Measurements from ENCODE around the gene MYO3B. TPM values are rescaled to one million over a fixed set of nuclear protein-coding genes. Genes with fewer than 3 reads are reported as not detected.

MYO3B gene
- total RNA-seq, 1 donor from 2014 or later, result not detected

GRCh38 chr2:170190172-170190571 is 12.2 kb downstream of the MYO3B start:
- no peak for TF ChIP-seq CTCF (conservative IDR thresholded peaks at IDR 0.05)
- no peak overlapping the region for H3K27ac Mint-ChIP-seq (ENCODE audit: unreplicated experiment)
- peaks cover 2% of the 10 kb centered on the region for H3K27me3 Mint-ChIP-seq (ENCODE audit: low read depth)
- H3K9me3 Mint-ChIP-seq, result peaks cover 14% of the 10 kb centered on the region
- H3K4me1 Mint-ChIP-seq, result no peaks in the 10 kb centered on the region
- H3K36me3 Mint-ChIP-seq (ENCODE audit: low read depth), result peaks cover 15% of the 10 kb centered on the region
- no peak overlapping the region for H3K4me3 Mint-ChIP-seq
- no peak for DNase-seq (ENCODE audit: low read depth, low spot score)

DNA sequence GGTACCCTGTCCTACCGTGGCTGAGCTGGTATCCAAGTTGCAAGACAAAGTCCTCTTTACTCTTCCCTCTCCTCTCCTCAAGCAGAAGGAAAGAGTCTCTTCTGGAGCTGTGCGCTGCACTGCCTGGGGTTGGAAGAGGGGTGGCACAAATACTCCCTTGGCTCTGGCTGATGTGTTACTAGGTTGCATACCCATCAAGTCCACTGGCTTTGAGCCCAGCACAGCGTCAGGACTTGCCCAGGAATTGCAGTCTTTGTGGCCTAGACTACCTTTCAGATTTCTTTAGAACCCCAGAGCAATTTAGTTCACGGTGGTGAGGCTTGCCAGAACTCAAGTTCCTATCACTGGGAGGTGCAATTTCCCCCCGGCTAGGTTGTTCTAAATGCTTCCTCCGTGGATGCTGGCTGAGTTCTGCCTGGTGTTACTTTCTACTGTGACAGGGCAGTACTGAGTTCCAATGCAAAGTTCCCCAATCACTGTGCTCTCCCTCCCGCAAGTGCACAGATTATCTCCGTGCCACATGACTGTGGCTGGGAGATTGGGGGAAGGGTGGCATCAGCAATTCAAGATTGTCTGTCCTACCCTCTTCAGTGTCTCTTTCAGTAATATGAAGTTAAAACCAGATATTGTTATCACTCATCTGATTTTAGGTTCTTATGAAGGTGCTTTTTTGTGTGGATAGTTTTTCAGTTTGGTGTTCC is 13.4 kb downstream of the MYO3B start:
- Mint-ChIP-seq H3K27ac (ENCODE audit: unreplicated experiment) (no peak overlapping the region), H3K4me3 (no peak overlapping the region), H3K27me3 (ENCODE audit: low read depth) (peaks cover 2% of the 10 kb centered on the region), H3K36me3 (ENCODE audit: low read depth) (peaks cover 11% of the 10 kb centered on the region), H3K9me3 (peaks cover 9% of the 10 kb centered on the region), H3K4me1 (no peaks in the 10 kb centered on the region)
- no peak for TF ChIP-seq CTCF (conservative IDR thresholded peaks at IDR 0.05)
- no peak for DNase-seq (ENCODE audit: low read depth, low spot score)

DNA sequence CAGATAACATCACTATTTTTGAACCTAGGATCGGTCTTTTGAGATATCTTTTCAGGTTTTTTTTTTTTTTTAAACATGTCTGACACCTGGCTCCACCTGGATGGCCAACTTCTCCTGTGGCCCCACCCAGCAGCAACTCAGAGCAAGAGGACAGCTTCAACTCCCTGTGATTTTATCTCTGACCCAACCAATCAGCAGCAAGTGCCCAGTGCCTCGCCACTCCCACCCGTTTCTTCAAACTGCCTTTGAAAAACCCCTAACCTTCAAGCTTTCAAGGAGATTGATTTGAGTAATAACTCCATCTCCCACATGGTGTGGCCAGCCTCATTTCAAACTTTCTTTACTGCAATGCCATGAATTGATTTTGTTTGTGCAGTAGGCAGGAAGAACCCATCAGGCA is 19.0 kb downstream of the MYO3B start:
- Mint-ChIP-seq H3K4me3 (no peak overlapping the region), H3K9me3 (peaks cover 3% of the 10 kb centered on the region), H3K27me3 (ENCODE audit: low read depth) (peaks cover 6% of the 10 kb centered on the region), H3K36me3 (ENCODE audit: low read depth) (no peaks in the 10 kb centered on the region), H3K27ac (ENCODE audit: unreplicated experiment) (no peak overlapping the region), H3K4me1 (peaks cover 22% of the 10 kb centered on the region)
- no peak for DNase-seq (ENCODE audit: low read depth, low spot score)
- TF ChIP-seq CTCF (conservative IDR thresholded peaks at IDR 0.05), result no peak

GRCh38 chr2:170201275-170201674 is 23.3 kb downstream of the MYO3B start:
- H3K36me3 Mint-ChIP-seq (ENCODE audit: low read depth), result no peaks in the 10 kb centered on the region
- H3K9me3 Mint-ChIP-seq, result peaks cover 7% of the 10 kb centered on the region
- DNase-seq (ENCODE audit: low read depth, low spot score), result no peak
- H3K27ac Mint-ChIP-seq (ENCODE audit: unreplicated experiment), result peak overlapping the region; percentile 67
- H3K27me3 Mint-ChIP-seq (ENCODE audit: low read depth), result peaks cover 4% of the 10 kb centered on the region
- peaks cover 40% of the 10 kb centered on the region for H3K4me1 Mint-ChIP-seq
- H3K4me3 Mint-ChIP-seq, result no peak overlapping the region
- TF ChIP-seq CTCF (conservative IDR thresholded peaks at IDR 0.05), result no peak

GRCh38 chr2:170201734-170202393 is 23.9 kb downstream of the MYO3B start:
- H3K4me3 Mint-ChIP-seq, result no peak overlapping the region
- H3K4me1 Mint-ChIP-seq, result peaks cover 40% of the 10 kb centered on the region
- peaks cover 7% of the 10 kb centered on the region for H3K9me3 Mint-ChIP-seq
- no peak for DNase-seq (ENCODE audit: low read depth, low spot score)
- H3K27ac Mint-ChIP-seq (ENCODE audit: unreplicated experiment), result no peak overlapping the region
- H3K27me3 Mint-ChIP-seq (ENCODE audit: low read depth), result peaks cover 4% of the 10 kb centered on the region
- TF ChIP-seq CTCF (conservative IDR thresholded peaks at IDR 0.05), result no peak
- no peaks in the 10 kb centered on the region for H3K36me3 Mint-ChIP-seq (ENCODE audit: low read depth)

All from neural crest cell (in vitro differentiated cells).